H1 (cell line): Measurements from ENCODE around the gene MYBPHL. TPM values are rescaled to one million over a fixed set of nuclear protein-coding genes. Genes with fewer than 3 reads are reported as not detected.

Experiments used
- CTCF ChIA-PET: fragments of 300-600 bp; sonication (Branson Sonifier 250); formaldehyde crosslinking; loops from one replicate; lab custom pipeline; 2021; ENCODE audit not compliant: partially characterized antibody; lab: Charles Lee
- POLR2A ChIA-PET: fragments of 300-600 bp; sonication (Branson Sonifier 250); formaldehyde crosslinking; loops from one replicate; lab custom pipeline; 2021; ENCODE audit warnings: inconsistent platforms; ENCODE audit not compliant: partially characterized antibody; lab: Charles Lee
- DNase-seq, 2 experiments: peaks; one replicate each; pipeline versions ENCODE4 v3.0.0 to v3.0.0-alpha.2; 2010 to 2022; ENCODE audit warnings: low spot score in 2 of 2, low read depth in 1 of 2, mixed read lengths in 1 of 2
- FAIRE-seq: peaks from 2 replicates; lab custom pipeline; 2011; peaks lifted over from hg19 to GRCh38; lab: Jason Lieb, UNC
- H2AFZ ChIP-seq: 2 replicates; pipeline ENCODE4 v1.8.1; 2012; ENCODE audit warnings: low read length, inconsistent platforms
- H2AK5ac ChIP-seq: 2 replicates; pipeline ENCODE4 v1.6.1; 2013; ENCODE audit warnings: low read depth, low read length
- H2BK120ac ChIP-seq: replicated peaks from 2 replicates; pipeline ENCODE3; 2013; ENCODE audit warnings: low read depth, low read length, inconsistent platforms
- H2BK12ac ChIP-seq: 2 replicates; pipeline ENCODE4 v1.6.1; 2013; ENCODE audit warnings: low read depth, low read length
- H2BK15ac ChIP-seq: 2 replicates; pipeline ENCODE4 v1.6.1; 2013; ENCODE audit warnings: low read length
- H2BK20ac ChIP-seq: 2 replicates; pipeline ENCODE4 v1.6.1; 2013; ENCODE audit warnings: low read length
- H2BK5ac ChIP-seq: 2 replicates; pipeline ENCODE4 v1.6.1; 2013; ENCODE audit warnings: low read depth, low read length
- H3K14ac ChIP-seq: 2 replicates; pipeline ENCODE4 v1.6.1; 2013; ENCODE audit warnings: inconsistent platforms; ENCODE audit not compliant: insufficient read length
- H3K18ac ChIP-seq: 2 replicates; pipeline ENCODE4 v1.6.1; 2013; ENCODE audit warnings: low read length; ENCODE audit errors: extremely low read depth
- H3K23ac ChIP-seq: 2 replicates; pipeline ENCODE4 v1.6.1; 2013; ENCODE audit warnings: inconsistent platforms; ENCODE audit not compliant: insufficient read length
- H3K23me2 ChIP-seq: 2 replicates; pipeline ENCODE4 v1.6.1; 2013; ENCODE audit warnings: low read depth, low read length
- H3K27ac ChIP-seq: 2 replicates; pipeline ENCODE4 v1.6.1; 2011; ENCODE audit warnings: low read depth, low read length, inconsistent platforms
- H3K27me3 ChIP-seq, 4 experiments: replicated peaks in 1 of 4; 1 replicate in 1 of 4; 2 replicates in 3 of 4; pipeline versions ENCODE4 v1.6.1 to v1.8.1; 2011 to 2013; ENCODE audit warnings: low read length in 3 of 4, mild to moderate bottlenecking in 3 of 4, inconsistent platforms in 2 of 4, mixed read lengths in 2 of 4, moderate library complexity in 1 of 4; ENCODE audit not compliant: control insufficient read depth in 3 of 4, insufficient read depth in 3 of 4; ENCODE audit errors: extremely low read depth in 1 of 4
- H3K36me3 ChIP-seq, 4 experiments: 2 replicates each; pipeline versions ENCODE4 v1.6.1 to v1.8.1; 2011 to 2013; ENCODE audit warnings: mild to moderate bottlenecking in 4 of 4, low read length in 3 of 4, moderate library complexity in 2 of 4, control low read depth in 1 of 4, inconsistent platforms in 1 of 4; ENCODE audit not compliant: insufficient read depth in 4 of 4, control insufficient read depth in 2 of 4
- H3K4ac ChIP-seq: replicated peaks from 2 replicates; pipeline ENCODE3; 2013; ENCODE audit warnings: low read length, low read depth, mixed read lengths, inconsistent platforms; ENCODE audit not compliant: insufficient read length
- H3K4me1 ChIP-seq, 4 experiments: replicated peaks in 1 of 4; 1 replicate in 1 of 4; 2 replicates in 3 of 4; pipeline versions ENCODE4 v1.6.1 to v1.8.1; 2011 to 2013; ENCODE audit warnings: low read length in 3 of 4, inconsistent platforms in 2 of 4, mixed read lengths in 1 of 4; ENCODE audit not compliant: insufficient read depth in 4 of 4, control insufficient read depth in 3 of 4
- H3K4me2 ChIP-seq, 2 experiments: 2 replicates each; pipeline versions ENCODE4 v1.6.1 to v1.8.1; 2011 to 2013; ENCODE audit warnings: low read depth in 2 of 2, low read length in 2 of 2, control low read depth in 1 of 2, inconsistent platforms in 1 of 2, mild to moderate bottlenecking in 1 of 2; ENCODE audit not compliant: insufficient read depth in 1 of 2
- H3K4me3 ChIP-seq, 4 experiments: fragments of 200-600, 300-600 bp in 1 of 4; sonication (generic), shearing (Covaris generic), sonication (Bioruptor Twin) in 1 of 4; 2 replicates each; pipeline versions ENCODE4 v1.5.1 to v1.8.1; 2011 to 2016; ENCODE audit warnings: low read length in 4 of 4, low read depth in 3 of 4, control low read depth in 2 of 4, inconsistent platforms in 2 of 4, mild to moderate bottlenecking in 2 of 4, mixed read lengths in 1 of 4, moderate library complexity in 1 of 4; ENCODE audit not compliant: insufficient read depth in 2 of 4; ENCODE audit errors: extremely low read depth in 1 of 4
- H3K56ac ChIP-seq: replicated peaks from 2 replicates; pipeline ENCODE3; 2013; ENCODE audit warnings: low read depth, mild to moderate bottlenecking, mixed read lengths, low read length, inconsistent platforms; ENCODE audit not compliant: insufficient read length
- H3K79me1 ChIP-seq: 2 replicates; pipeline ENCODE4 v1.6.1; 2013; ENCODE audit warnings: low read depth, low read length, control low read depth
- H3K79me2 ChIP-seq, 2 experiments: 2 replicates each; pipeline versions ENCODE4 v1.6.1 to v1.8.1; 2012 to 2013; ENCODE audit warnings: low read length in 2 of 2, mild to moderate bottlenecking in 2 of 2, inconsistent platforms in 1 of 2; ENCODE audit not compliant: insufficient read depth in 2 of 2, control insufficient read depth in 1 of 2
- H3K9ac ChIP-seq, 4 experiments: replicated peaks in 1 of 4; 1 replicate in 1 of 4; 2 replicates in 3 of 4; pipeline versions ENCODE4 v1.6.1 to v1.8.1; 2011 to 2013; ENCODE audit warnings: low read depth in 3 of 4, low read length in 3 of 4, control low read depth in 2 of 4, mild to moderate bottlenecking in 2 of 4, moderate library complexity in 2 of 4, inconsistent platforms in 1 of 4; ENCODE audit errors: extremely low read depth in 1 of 4
- H3K9me3 ChIP-seq, 2 experiments: 2 replicates each; pipeline versions ENCODE4 v1.6.1 to v1.8.1; 2012 to 2013; ENCODE audit warnings: mild to moderate bottlenecking in 2 of 2, moderate library complexity in 2 of 2, control low read depth in 1 of 2, inconsistent platforms in 1 of 2, low read depth in 1 of 2, low read length in 1 of 2, mixed read lengths in 1 of 2; ENCODE audit not compliant: insufficient read depth in 2 of 2
- H4K20me1 ChIP-seq, 2 experiments: replicated peaks in 1 of 2; 2 replicates each; pipeline versions ENCODE3 to v1.8.1; 2011 to 2013; ENCODE audit warnings: inconsistent platforms in 2 of 2, low read length in 2 of 2, mild to moderate bottlenecking in 1 of 2; ENCODE audit not compliant: insufficient read depth in 2 of 2, control insufficient read depth in 1 of 2
- H4K5ac ChIP-seq: 2 replicates; pipeline ENCODE4 v1.6.1; 2013; ENCODE audit warnings: low read length, low read depth, mixed read lengths, inconsistent platforms; ENCODE audit not compliant: insufficient read length
- H4K8ac ChIP-seq: 2 replicates; pipeline ENCODE4 v1.8.0; 2013; ENCODE audit warnings: mild to moderate bottlenecking, moderate library complexity, low read length, inconsistent platforms; ENCODE audit not compliant: insufficient read depth; ENCODE audit errors: extremely low read depth
- H4K91ac ChIP-seq: replicated peaks from 2 replicates; pipeline ENCODE3; 2013; ENCODE audit warnings: low read length, mixed read lengths, inconsistent platforms; ENCODE audit not compliant: insufficient read length
- CHD2 ChIP-seq: IDR thresholded peaks from 2 replicates; pipeline ENCODE4 v1.6.1; 2012; ENCODE audit warnings: low read length, improper control_type of control experiment
- EGR1 ChIP-seq: IDR thresholded peaks from 2 replicates; pipeline ENCODE4 v1.6.1; 2011; ENCODE audit warnings: low read depth, low read length, borderline replicate concordance
- EZH2 ChIP-seq: fragments of 200-600 bp; sonication (generic); IDR thresholded peaks from 2 replicates; pipeline ENCODE4 v1.7.1; 2012; ENCODE audit warnings: low read depth, mild to moderate bottlenecking, moderate library complexity, low read length, inconsistent platforms; ENCODE audit not compliant: severe bottlenecking
- GTF2F1 ChIP-seq: IDR thresholded peaks from 2 replicates; pipeline ENCODE4 v1.6.1; 2012; ENCODE audit warnings: low read depth, low read length, improper control_type of control experiment, borderline replicate concordance
- NANOG ChIP-seq: IDR thresholded peaks from 2 replicates; pipeline ENCODE4 v1.6.1; 2011; ENCODE audit warnings: low read length, low read depth, mild to moderate bottlenecking, inconsistent platforms; ENCODE audit not compliant: insufficient read depth, poor library complexity, severe bottlenecking
- POLR2AphosphoS5 ChIP-seq: IDR thresholded peaks from 2 replicates; pipeline ENCODE4 v1.6.1; 2011; ENCODE audit warnings: low read depth, low read length
- SRF ChIP-seq: IDR thresholded peaks from 2 replicates; pipeline ENCODE4 v1.6.1; 2011; ENCODE audit warnings: mild to moderate bottlenecking, low read depth, low read length, moderate library complexity
- TAF1 ChIP-seq: IDR thresholded peaks from 2 replicates; pipeline ENCODE4 v1.6.1; 2011; ENCODE audit warnings: mild to moderate bottlenecking, low read depth, low read length
- WGBS, 2 experiments: shearing (Covaris generic) in 1 of 2; methylation state at CpG; one replicate each; pipeline versions ENCODE4 v1.1.6 to v1.1.7; 2013 to 2015; ENCODE audit warnings: low lambda C conversion rate in 2 of 2, mixed read lengths in 2 of 2, inconsistent platforms in 1 of 2, low coverage in 1 of 2, missing lambda C conversion rate in 1 of 2; ENCODE audit not compliant: insufficient replicate concordance in 2 of 2, insufficient coverage in 1 of 2, insufficient read length in 1 of 2; ENCODE audit errors: extremely low coverage in 1 of 2, missing lambda C conversion rate in 1 of 2; 5-methylcytosine and 5-hydroxymethylcytosine counted together
- polyA plus RNA-seq, 7 experiments: library from polyadenylated mRNA; depleted of rRNA in 3 of 7; stranded (reverse) in 5 of 7; unstranded in 2 of 7; fragments of >200 nt in 5 of 7; fragments of 200-250 nt in 2 of 7; gene quantifications; 1 replicate in 5 of 7; 2 replicates in 1 of 7; 4 replicates in 1 of 7; pipeline versions ENCODE4 v1.2.1 to v1.2.3, GENCODE V29; 2011 to 2013; ENCODE audit warnings: missing spikeins in 2 of 7, mixed read lengths in 2 of 7
- total RNA-seq: library from RNA; stranded (reverse); fragmentation: NEBNext Ultra II Directional; extraction: Animal tissue kit (Norgen Biotek cat#: 25700); gene quantifications from 2 replicates; pipeline ENCODE4 v1.2.1, GENCODE V29; 2021

Gene MYBPHL
- total and polyA plus RNA-seq, 2 of the 8 experiments (the other 6 are each of a cell fraction or from before 2014, with no cell fraction given) = 0.24 to 0.30 TPM

- Histone ChIP-seq H4K20me1 (no peaks in the 10 kb centered on the region), H3K79me2 (no peaks in the 10 kb centered on the region), H4K5ac (no peak overlapping the region), H2BK20ac (no peak overlapping the region), H3K9ac (no peak overlapping the region), H2BK120ac (no peak overlapping the region), H4K8ac (no peak overlapping the region), H3K27me3 (no peaks in the 10 kb centered on the region), H3K4ac (no peak overlapping the region), H3K23me2 (no peaks in the 10 kb centered on the region), H3K23ac (no peak overlapping the region), H4K91ac (no peak overlapping the region), H3K18ac (no peak overlapping the region), H3K27ac (no peak overlapping the region), H2BK15ac (no peak overlapping the region), H2BK5ac (no peak overlapping the region), H3K79me1 (no peaks in the 10 kb centered on the region), H3K4me3 (no peak overlapping the region), H3K36me3 (peaks cover 7 to 40% (median 32%) of the 10 kb centered on the region in 4 experiments), H3K9me3 (no peaks in the 10 kb centered on the region), H3K4me1 (no peaks in the 10 kb centered on the region), H3K14ac (no peak overlapping the region), H2AK5ac (no peak overlapping the region), H2AFZ (no peak overlapping the region), H2BK12ac (no peak overlapping the region), H3K56ac (no peak overlapping the region), H3K4me2 (no peak overlapping the region)
- ChIA-PET POLR2A (no interaction called here), CTCF (interaction anchor here (0.8 to 1.7 kb wide), 5 partner anchors 10 to 71 kb away, joined by 3 to 5 read pairs (median 4); no protein-coding TSS in a partner anchor)
- TF ChIP-seq POLR2AphosphoS5 = no peak
- no peak for TF ChIP-seq NANOG
- TF ChIP-seq CHD2 = no peak
- no peak for TF ChIP-seq SRF
- no peak for TF ChIP-seq TAF1
- no peak for TF ChIP-seq EZH2
- no peak for TF ChIP-seq EGR1
- no peak for TF ChIP-seq GTF2F1
- DNase-seq (no peak), FAIRE-seq (no peak)
- 83% methylated on average over 4 of the region's 4 CpGs; no CpG with 5 or more reads in 1 of the 2 experiments for WGBS, 2 experiments
Measured at GRCh38 chr1:109335091-109335490, 28.3 kb upstream of the MYBPHL start.
